Kidney epithelial cell (primary cell): Measurements from ENCODE around the gene KMT2C. TPM values are rescaled to one million over a fixed set of nuclear protein-coding genes. Genes with fewer than 3 reads are reported as not detected.
"Not testable (repeated sequence)": the region's sequence is repeated elsewhere in the genome, so short reads cannot be mapped to it uniquely, and the experiment has no call there.

Source experiments
- DNase-seq: peaks from one replicate; pipeline ENCODE4 v3.0.0-alpha.2; 2010; ENCODE audit warnings: low read depth
- H3K27me3 ChIP-seq: 2 replicates; pipeline ENCODE4 v1.6.0; 2011; ENCODE audit warnings: low read length; ENCODE audit not compliant: control insufficient read depth, insufficient read depth
- H3K36me3 ChIP-seq: 2 replicates; pipeline ENCODE4 v1.5.1; 2011; ENCODE audit warnings: low read length; ENCODE audit not compliant: control insufficient read depth, insufficient read depth
- H3K4me3 ChIP-seq: 2 replicates; pipeline ENCODE4 v1.5.1; 2011; ENCODE audit warnings: low read depth, mild to moderate bottlenecking, control low read depth, low read length
- total RNA-seq: library from RNA; depleted of rRNA; stranded (reverse); fragments of >200 nt; gene quantifications from 2 replicates; pipeline ENCODE4 v1.2.3, GENCODE V29; 2015
- TF ChIP-seq, protein P1 (sequence below): IDR thresholded peaks from 2 replicates; pipeline ENCODE4 v1.5.1; 2011; ENCODE audit warnings: mild to moderate bottlenecking, moderate library complexity, low read length, control low read depth, inconsistent platforms; ENCODE audit not compliant: insufficient read depth, poor library complexity, severe bottlenecking

Gene KMT2C
- total RNA-seq, 1 donor from 2014 or later, result 29.0 TPM

DNA sequence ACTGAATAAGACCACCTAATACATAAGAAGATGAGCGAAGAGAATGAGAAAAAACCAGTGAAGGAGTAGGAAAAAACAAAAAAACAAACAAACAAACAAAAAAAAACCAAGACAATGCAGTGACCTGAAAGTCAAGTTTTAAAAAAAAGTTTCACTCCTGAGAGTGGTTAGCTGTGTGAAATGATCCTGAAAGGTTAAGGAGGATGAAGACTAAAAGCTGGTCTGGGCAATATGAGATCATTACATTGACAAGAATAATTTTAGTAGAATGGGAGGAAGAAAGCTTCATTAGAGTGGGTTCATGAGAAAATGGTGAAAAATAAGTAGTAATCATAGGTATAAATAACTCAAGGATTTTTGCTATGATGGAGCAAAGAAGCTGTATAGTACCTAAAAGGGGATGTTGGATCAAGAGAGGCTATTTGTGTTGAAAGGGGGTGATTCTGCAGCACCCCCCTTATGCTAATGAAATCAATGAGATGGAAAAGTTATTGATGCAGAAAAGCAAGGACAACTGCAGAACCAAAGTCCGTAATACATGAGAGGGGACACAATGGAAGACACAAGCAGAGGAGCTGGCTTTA lies 80.2 kb downstream of the KMT2C start:
- TF ChIP-seq, protein P1, sequence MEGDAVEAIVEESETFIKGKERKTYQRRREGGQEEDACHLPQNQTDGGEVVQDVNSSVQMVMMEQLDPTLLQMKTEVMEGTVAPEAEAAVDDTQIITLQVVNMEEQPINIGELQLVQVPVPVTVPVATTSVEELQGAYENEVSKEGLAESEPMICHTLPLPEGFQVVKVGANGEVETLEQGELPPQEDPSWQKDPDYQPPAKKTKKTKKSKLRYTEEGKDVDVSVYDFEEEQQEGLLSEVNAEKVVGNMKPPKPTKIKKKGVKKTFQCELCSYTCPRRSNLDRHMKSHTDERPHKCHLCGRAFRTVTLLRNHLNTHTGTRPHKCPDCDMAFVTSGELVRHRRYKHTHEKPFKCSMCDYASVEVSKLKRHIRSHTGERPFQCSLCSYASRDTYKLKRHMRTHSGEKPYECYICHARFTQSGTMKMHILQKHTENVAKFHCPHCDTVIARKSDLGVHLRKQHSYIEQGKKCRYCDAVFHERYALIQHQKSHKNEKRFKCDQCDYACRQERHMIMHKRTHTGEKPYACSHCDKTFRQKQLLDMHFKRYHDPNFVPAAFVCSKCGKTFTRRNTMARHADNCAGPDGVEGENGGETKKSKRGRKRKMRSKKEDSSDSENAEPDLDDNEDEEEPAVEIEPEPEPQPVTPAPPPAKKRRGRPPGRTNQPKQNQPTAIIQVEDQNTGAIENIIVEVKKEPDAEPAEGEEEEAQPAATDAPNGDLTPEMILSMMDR, result no peak
- no peaks in the 10 kb centered on the region for H3K27me3 ChIP-seq
- DNase-seq, result no peak
- no peak overlapping the region for H3K4me3 ChIP-seq
- H3K36me3 ChIP-seq, result no peaks in the 10 kb centered on the region

DNA sequence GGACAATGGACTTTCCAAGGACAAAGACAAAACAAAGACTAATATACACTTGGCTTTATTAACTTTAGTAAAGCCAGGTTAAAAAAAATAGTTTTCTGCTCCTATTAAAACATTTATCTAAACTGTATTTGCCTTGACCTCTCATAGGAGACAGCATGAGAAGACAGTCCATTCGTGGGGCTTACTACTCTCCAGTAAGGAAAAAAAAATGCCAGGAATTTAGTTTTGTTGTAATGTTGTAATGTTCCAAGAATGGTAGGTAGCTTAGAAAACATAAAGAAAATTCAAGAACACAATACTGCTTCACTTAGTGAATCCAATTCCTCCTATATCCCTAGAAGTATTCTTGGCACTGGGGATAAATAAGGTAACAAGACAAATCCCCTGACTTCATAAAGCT lies 81.7 kb downstream of the KMT2C start:
- H3K27me3 ChIP-seq, result no peaks in the 10 kb centered on the region
- DNase-seq, result no peak
- TF ChIP-seq, protein P1, result no peak
- H3K36me3 ChIP-seq, result no peaks in the 10 kb centered on the region
- H3K4me3 ChIP-seq, result no peak overlapping the region

DNA sequence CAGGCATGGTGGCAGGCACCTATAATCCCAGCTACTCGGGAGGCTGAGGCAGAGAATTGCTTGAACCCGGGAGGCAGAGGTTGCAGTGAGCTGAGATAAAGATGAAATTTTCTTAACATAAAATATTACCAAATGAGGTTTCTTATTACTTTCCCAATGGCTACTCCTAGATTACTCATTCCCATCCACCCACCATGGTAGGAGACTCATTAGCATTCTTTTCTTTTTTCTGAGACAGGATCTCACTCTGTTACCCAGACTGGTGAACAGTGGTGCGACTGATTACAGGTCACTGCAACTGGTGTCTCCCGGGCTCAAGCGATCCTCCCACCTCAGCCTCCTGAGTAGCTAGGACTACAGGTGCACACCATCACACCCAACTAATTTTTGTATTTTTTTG lies 82.5 kb downstream of the KMT2C start:
- H3K4me3 ChIP-seq, H3K36me3 ChIP-seq, DNase-seq, H3K27me3 ChIP-seq: not testable (repeated sequence)

DNA sequence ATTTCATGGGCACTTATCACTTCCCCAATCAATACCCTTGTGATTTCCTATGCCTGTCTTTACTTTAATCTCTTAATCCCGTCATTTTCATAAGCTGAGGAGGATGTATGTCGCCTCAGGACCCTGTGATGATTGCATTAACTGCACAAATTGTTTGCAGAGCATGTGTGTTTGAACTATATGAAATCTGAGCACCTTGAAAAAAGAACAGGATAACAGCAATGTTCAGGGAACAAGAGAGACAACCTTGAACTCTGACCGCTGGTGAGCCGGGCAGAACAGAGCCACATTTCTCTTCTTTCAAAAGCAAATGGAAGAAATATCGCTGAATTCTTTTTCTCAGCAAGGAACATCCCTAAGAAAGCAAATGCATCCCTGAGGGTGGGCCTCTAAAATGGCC lies 84.1 kb downstream of the KMT2C start:
- not testable (repeated sequence) for H3K4me3 ChIP-seq, H3K36me3 ChIP-seq, DNase-seq, H3K27me3 ChIP-seq

DNA sequence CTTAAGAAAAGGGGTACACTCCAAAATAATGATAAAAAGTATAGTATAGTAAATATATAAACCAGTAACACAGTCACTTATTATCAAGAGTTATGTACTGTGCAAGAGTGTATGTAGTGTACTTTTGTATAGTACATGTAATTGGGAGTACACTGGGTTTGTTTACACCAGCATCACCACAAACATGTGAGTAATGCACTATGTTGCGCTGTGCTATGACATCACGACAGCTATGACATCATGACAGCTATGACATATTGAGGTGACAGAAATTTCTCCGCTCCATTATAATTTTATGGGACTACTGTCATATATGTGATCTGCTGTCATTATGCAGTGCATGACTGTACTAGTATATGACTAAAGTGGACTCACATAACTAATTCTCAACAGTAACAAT lies 84.6 kb downstream of the KMT2C start:
- no peak overlapping the region for H3K4me3 ChIP-seq
- no peaks in the 10 kb centered on the region for H3K27me3 ChIP-seq
- no peak for DNase-seq
- no peaks in the 10 kb centered on the region for H3K36me3 ChIP-seq
- TF ChIP-seq, protein P1, result no peak

DNA sequence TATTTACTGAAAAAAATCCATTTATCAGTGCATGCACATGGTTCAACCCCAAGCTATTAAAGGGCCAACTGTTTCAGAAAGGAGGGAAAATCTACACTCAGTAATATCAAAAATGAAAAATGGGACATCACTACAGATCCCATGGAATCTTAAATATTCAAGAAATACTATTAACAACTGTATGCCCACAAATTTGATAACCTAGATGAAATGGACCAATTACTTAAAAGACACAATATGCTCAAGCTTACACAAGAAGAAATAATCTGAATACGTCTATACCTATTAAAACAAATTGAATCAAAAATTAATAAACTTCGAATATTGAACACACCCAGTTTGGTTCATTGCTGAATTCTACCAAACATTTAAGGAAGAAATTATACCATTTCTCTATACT lies 87.9 kb downstream of the KMT2C start:
- TF ChIP-seq, protein P1, result no peak
- Histone ChIP-seq H3K4me3 (no peak overlapping the region), H3K36me3 (no peaks in the 10 kb centered on the region), H3K27me3 (no peaks in the 10 kb centered on the region)
- DNase-seq, result no peak

DNA sequence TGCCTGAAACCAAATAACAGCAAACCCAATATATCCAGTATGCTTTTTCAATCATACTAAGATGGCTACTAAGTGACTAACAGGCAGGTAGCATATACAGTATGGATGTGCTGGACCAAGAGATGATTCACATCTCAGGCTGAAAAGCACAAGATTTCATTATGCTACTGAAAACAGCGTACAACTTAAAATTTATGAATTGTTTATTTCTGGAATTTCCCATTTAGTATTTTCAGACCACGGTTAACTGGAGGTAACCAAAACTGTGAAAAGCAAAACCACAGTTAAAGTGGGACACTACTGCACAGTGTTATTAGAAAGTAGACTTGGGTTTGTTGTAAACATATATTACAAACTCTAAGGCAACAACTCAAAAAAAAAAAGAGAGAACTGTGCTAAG lies 91.5 kb downstream of the KMT2C start:
- no peak for DNase-seq
- no peak overlapping the region for H3K4me3 ChIP-seq
- TF ChIP-seq, protein P1, result no peak
- no peaks in the 10 kb centered on the region for H3K36me3 ChIP-seq
- no peaks in the 10 kb centered on the region for H3K27me3 ChIP-seq
